Esophagus muscularis mucosa (tissue), 4 donors: ENCODE data around the gene RBMS3. TPM values are rescaled to one million over a fixed set of nuclear protein-coding genes. Genes with fewer than 3 reads are reported as not detected.

ENCODE experiments used
- DNase-seq: peaks from one replicate; pipeline ENCODE4 v3.0.0-alpha.2; 2017; ENCODE audit errors: extremely low spot score
- H3K27ac ChIP-seq, 4 donors: fragments of 200-600 bp; sonication (generic); replicated peaks in 1 of 4; 1 replicate in 3 of 4; 2 replicates in 1 of 4; pipeline ENCODE4 v1.5.1; 2016 to 2019; ENCODE audit warnings: mild to moderate bottlenecking in 1 of 4
- H3K27me3 ChIP-seq, 4 donors: fragments of 200-600 bp; sonication (generic); one replicate each; pipeline versions ENCODE4 v1.5.1 to v1.6.0; 2016 to 2019
- H3K36me3 ChIP-seq, 4 donors: fragments of 200-600 bp; sonication (generic); one replicate each; pipeline ENCODE4 v1.5.1; 2016 to 2019
- H3K4me1 ChIP-seq, 4 donors: fragments of 200-600 bp; sonication (generic); one replicate each; pipeline ENCODE4 v1.5.1; 2016 to 2019
- H3K4me3 ChIP-seq, 4 donors: fragments of 200-600 bp; sonication (generic); 1 replicate in 2 of 4; 2 replicates in 2 of 4; pipeline ENCODE4 v1.5.1; 2016 to 2019; ENCODE audit warnings: mild to moderate bottlenecking in 4 of 4, moderate library complexity in 1 of 4
- H3K9me3 ChIP-seq, 4 donors: fragments of 200-600 bp; sonication (generic); 1 replicate in 3 of 4; 2 replicates in 1 of 4; pipeline ENCODE4 v1.5.1; 2016 to 2019
- CTCF ChIP-seq, 3 experiments: fragments of 200-600 bp in 2 of 3; fragments of 450-650 bp in 1 of 3; sonication (generic) in 2 of 3; IDR thresholded peaks; one replicate each; pipeline ENCODE4 v1.5.1; 2017 to 2019; ENCODE audit warnings: antibody characterized with exemption in 3 of 3, mild to moderate bottlenecking in 2 of 3, moderate library complexity in 1 of 3
- EP300 ChIP-seq: sonication (generic); formaldehyde crosslinking; IDR thresholded peaks from one replicate; pipeline ENCODE4 v1.6.1; 2017; ENCODE audit warnings: antibody characterized with exemption
- POLR2A ChIP-seq: fragments of 450-650 bp; IDR thresholded peaks from one replicate; pipeline ENCODE4 v1.6.1; 2017; ENCODE audit warnings: antibody characterized with exemption, moderate library complexity, mild to moderate bottlenecking, low read depth
- POLR2AphosphoS5 ChIP-seq, 2 donors: sonication (generic); formaldehyde crosslinking; IDR thresholded peaks; one replicate each; pipeline ENCODE4 v1.6.1; 2017; ENCODE audit warnings: antibody characterized with exemption in 2 of 2
- WGBS: methylation state at CpG from one replicate; pipeline ENCODE4 v1.1.5; 2018; 5-methylcytosine and 5-hydroxymethylcytosine counted together
- intact Hi-C: fragments of 100-400 bp; cut with DNase I; formaldehyde crosslinking; loops from one replicate; pipeline ENCODE4 v1.15.1; 2023
- total RNA-seq, 4 donors: library from RNA; depleted of rRNA; stranded (reverse); fragments of >200 nt; gene quantifications; one replicate each; pipeline versions ENCODE4 v1.1.0 to v1.2.1, GENCODE V29; 2016

The RBMS3 gene
- total RNA-seq, 4 donors from 2014 or later = 53.0 to 81.5 (median 61.2) TPM

- WGBS = 83% methylated on average over 7 of the region's 7 CpGs
- TF ChIP-seq POLR2A (no peak), CTCF (IDR thresholded peaks at IDR 0.05) (no peak), EP300 (no peak), POLR2AphosphoS5 (IDR thresholded peaks at IDR 0.05) (no peak)
- no peak for DNase-seq
- H3K4me3 ChIP-seq = no peak overlapping the region
- H3K27me3 ChIP-seq = no peaks in the 10 kb centered on the region
- H3K9me3 ChIP-seq = no peaks in the 10 kb centered on the region
- H3K27ac ChIP-seq = no peak overlapping the region
- H3K36me3 ChIP-seq = peaks cover 0 to 9% (median 0%) of the 10 kb centered on the region in 4 donors
- intact Hi-C loops = no loop called here
- peaks cover 0 to 19% (median 15%) of the 10 kb centered on the region in 4 donors for H3K4me1 ChIP-seq
Observed at GRCh38 chr3:29898171-29898965, 617.5 kb downstream of the RBMS3 start.

GRCh38 chr3:29899021-29899420 lies 618.1 kb downstream of the RBMS3 start:
- Histone ChIP-seq H3K4me3 (no peak overlapping the region), H3K4me1 (peaks cover 0 to 19% (median 15%) of the 10 kb centered on the region in 4 donors), H3K27me3 (no peaks in the 10 kb centered on the region), H3K9me3 (no peaks in the 10 kb centered on the region), H3K36me3 (peaks cover 0 to 9% (median 0%) of the 10 kb centered on the region in 4 donors), H3K27ac (no peak overlapping the region)
- intact Hi-C loops = no loop called here
- TF ChIP-seq CTCF (IDR thresholded peaks at IDR 0.05) (no peak), EP300 (no peak), POLR2A (no peak), POLR2AphosphoS5 (IDR thresholded peaks at IDR 0.05) (no peak)
- DNase-seq = no peak
- 92% methylated on average over 2 of the region's 2 CpGs for WGBS

- Histone ChIP-seq H3K27ac (no peak overlapping the region), H3K9me3 (no peaks in the 10 kb centered on the region)
- intact Hi-C loops = no loop called here
Observed at GRCh38 chr3:29901097-29901496, 620.2 kb downstream of the RBMS3 start.

GRCh38 chr3:29903600-29903999 lies 622.7 kb downstream of the RBMS3 start:
- no peak overlapping the region for H3K27ac ChIP-seq
- TF ChIP-seq POLR2AphosphoS5 (IDR thresholded peaks at IDR 0.05) (no peak), CTCF (IDR thresholded peaks at IDR 0.05) (no peak), POLR2A (no peak), EP300 (no peak)
- H3K9me3 ChIP-seq = no peaks in the 10 kb centered on the region
- WGBS = 85% methylated on average over 1 of the region's 1 CpG
- no peak overlapping the region for H3K4me3 ChIP-seq
- intact Hi-C loops = no loop called here
- peaks cover 0 to 9% (median 0%) of the 10 kb centered on the region in 4 donors for H3K36me3 ChIP-seq
- H3K27me3 ChIP-seq = no peaks in the 10 kb centered on the region
- DNase-seq = no peak
- H3K4me1 ChIP-seq = peaks cover 0 to 13% (median 13%) of the 10 kb centered on the region in 4 donors

More at GRCh38 chr3:29901097-29901496, 620.2 kb downstream of the RBMS3 start:
- Histone ChIP-seq H3K4me3 (no peak overlapping the region), H3K4me1 (peaks cover 0 to 19% (median 15%) of the 10 kb centered on the region in 4 donors), H3K27me3 (no peaks in the 10 kb centered on the region), H3K36me3 (peaks cover 0 to 9% (median 0%) of the 10 kb centered on the region in 4 donors)
- DNase-seq = no peak
- WGBS = 35% methylated on average over 2 of the region's 2 CpGs
- TF ChIP-seq POLR2AphosphoS5 (IDR thresholded peaks at IDR 0.05) (no peak), EP300 (no peak), CTCF (IDR thresholded peaks at IDR 0.05) (no peak)
